A549 treated with RU486 at 1 μM for 4 hours (cell line): ENCODE measurements around the gene FBXO40. TPM values are rescaled to one million over a fixed set of nuclear protein-coding genes. Genes with fewer than 3 reads are reported as not detected.

Experiments used
- total RNA-seq: library from RNA; stranded (reverse); fragments of 200-300 nt; extraction: Qiagen RNA extraction; gene quantifications from 5 replicates; pipeline ENCODE4 v1.2.3, GENCODE V29; 2022; ENCODE audit warnings: low read depth

FBXO40 gene
- not detected in 5 replicates for total RNA-seq

GRCh38 chr3:121592856-121593702 lies at the start of gene FBXO40:
Gene FBXO40, plus strand, starts transcription at chr3:121593379. Its CDS starts 27,197 bp downstream, at chr3:121620576.

GRCh38 chr3:121545574-121546455 lies 47.4 kb upstream of the FBXO40 start, which contains the start of gene POLQ:
Gene POLQ, minus strand, starts transcription at chr3:121545988. Its CDS starts 111 bp downstream, at chr3:121545877.

GRCh38 chr3:121567649-121568048 lies 25.5 kb upstream of the FBXO40 start, which contains the start of gene ARGFX:
Gene ARGFX, plus strand, starts transcription at chr3:121567949. Its CDS starts 2,765 bp downstream, at chr3:121570714.

GRCh38 chr3:121660356-121661171 lies 67.4 kb downstream of the FBXO40 start, which contains the start of gene HCLS1:
Gene HCLS1, minus strand, starts transcription at chr3:121660903. Its CDS starts 2,556 bp downstream, at chr3:121658347.

Other genes starting within 250 kb of the FBXO40 start
- 6.1 to 7.4 TPM (median 6.3 TPM) in 5 replicates for gene POLQ, start 47.4 kb upstream of the FBXO40 start, total RNA-seq
- not detected in 5 replicates for gene ARGFX, start 25.4 kb upstream of the FBXO40 start, total RNA-seq
- 0.09 to 0.13 TPM in 2 of 5 replicates, not detected in the others for gene HCLS1, start 67.5 kb downstream of the FBXO40 start, total RNA-seq
- 15.8 to 21.2 TPM (median 17.0 TPM) in 5 replicates for gene GOLGB1, start 156.4 kb downstream of the FBXO40 start, total RNA-seq
- gene IQCB1, start 241.7 kb downstream of the FBXO40 start, total RNA-seq: 7.4 to 11.4 TPM (median 10.6 TPM) in 5 replicates
- gene EAF2, start 241.8 kb downstream of the FBXO40 start, total RNA-seq: 1.7 to 3.2 TPM (median 1.9 TPM) in 5 replicates